ENCODE results near the gene NRG2. TPM values are rescaled to one million over a fixed set of nuclear protein-coding genes. Genes with fewer than 3 reads are reported as not detected.
A peak's percentile ranks its signal among the peaks of the same experiment; 100 is the strongest.

NRG2 gene
- total RNA-seq, 2 donors from 2014 or later, result 5.6 to 6.5 TPM

DNA sequence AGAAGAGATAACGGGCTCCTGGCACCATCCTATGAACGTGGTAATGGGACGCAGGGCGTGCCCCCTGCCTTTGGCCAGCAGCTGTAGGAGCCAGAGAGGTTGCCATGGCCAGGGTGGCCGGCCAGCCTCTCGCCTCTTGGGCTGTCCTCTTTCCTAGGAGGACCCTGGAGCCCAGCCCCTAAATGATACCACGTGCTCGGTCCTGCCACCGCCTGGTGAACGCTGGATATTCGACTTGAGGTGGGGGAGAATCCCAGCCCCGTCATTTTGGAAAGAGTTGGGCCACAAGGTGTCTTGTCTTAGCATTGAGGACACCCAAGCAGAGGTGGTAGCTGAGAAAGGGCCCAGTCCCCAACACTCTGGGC lies 391 bp upstream of the NRG2 start:
- WGBS, 2 donors, result 0 to 3% methylated on average over 6 to 12 of the region's 12 CpGs
- Histone ChIP-seq H3K9me3 (no peaks in the 10 kb centered on the region), H3K36me3 (replicated peaks in 1 of 2; ENCODE audit: insufficient read depth in 1 of 2, low read depth in 2 of 2) (no peaks in the 10 kb centered on the region), H3K27me3 (no peaks in the 10 kb centered on the region), H3K4me1 (peaks cover 37% of the 10 kb centered on the region), H3K4me3 (peak overlapping the region; percentile 53 to 74), H3K27ac (peak overlapping the region; percentile 80 to 91 (median 84))
- peak in 2 of 7 experiments; percentile 14 to 26 for TF ChIP-seq CTCF (IDR thresholded peaks at IDR 0.05)
- TF ChIP-seq POLR2A (IDR thresholded peaks at IDR 0.05), result no peak
- DNase-seq, result peak in 3 of 4 donors; percentile 20 to 55 (median 42)
- intact Hi-C loops (cut with DNase I), result no loop called here
- ATAC-seq, result peak; percentile 3

DNA sequence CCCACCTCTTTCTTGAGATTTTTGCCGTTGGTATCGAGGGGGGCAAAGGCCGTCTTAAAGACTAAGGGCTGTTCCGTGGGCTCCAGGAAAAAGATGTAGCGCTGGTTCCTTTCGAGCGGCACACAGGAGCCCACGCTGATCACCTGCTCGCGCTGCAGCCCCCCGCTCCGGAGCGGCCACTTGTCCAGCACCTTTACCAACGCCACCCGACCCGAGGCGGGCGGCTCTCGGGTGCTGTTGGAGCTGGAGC lies 781 bp downstream of the NRG2 start:
- ATAC-seq (no peak), DNase-seq (no peak)
- Histone ChIP-seq H3K27me3 (no peaks in the 10 kb centered on the region), H3K9me3 (no peaks in the 10 kb centered on the region), H3K36me3 (replicated peaks in 1 of 2; ENCODE audit: insufficient read depth in 1 of 2, low read depth in 2 of 2) (no peaks in the 10 kb centered on the region), H3K4me3 (peak overlapping the region; percentile 25 to 74), H3K4me1 (peaks cover 37% of the 10 kb centered on the region), H3K27ac (peak overlapping the region; percentile 80 to 91 (median 84))
- intact Hi-C loops (cut with DNase I), result no loop called here
- 0% methylated on average over 12 to 19 of the region's 19 CpGs for WGBS, 2 donors
- no peak for TF ChIP-seq POLR2A (IDR thresholded peaks at IDR 0.05)
- no peak for TF ChIP-seq CTCF (IDR thresholded peaks at IDR 0.05)

DNA sequence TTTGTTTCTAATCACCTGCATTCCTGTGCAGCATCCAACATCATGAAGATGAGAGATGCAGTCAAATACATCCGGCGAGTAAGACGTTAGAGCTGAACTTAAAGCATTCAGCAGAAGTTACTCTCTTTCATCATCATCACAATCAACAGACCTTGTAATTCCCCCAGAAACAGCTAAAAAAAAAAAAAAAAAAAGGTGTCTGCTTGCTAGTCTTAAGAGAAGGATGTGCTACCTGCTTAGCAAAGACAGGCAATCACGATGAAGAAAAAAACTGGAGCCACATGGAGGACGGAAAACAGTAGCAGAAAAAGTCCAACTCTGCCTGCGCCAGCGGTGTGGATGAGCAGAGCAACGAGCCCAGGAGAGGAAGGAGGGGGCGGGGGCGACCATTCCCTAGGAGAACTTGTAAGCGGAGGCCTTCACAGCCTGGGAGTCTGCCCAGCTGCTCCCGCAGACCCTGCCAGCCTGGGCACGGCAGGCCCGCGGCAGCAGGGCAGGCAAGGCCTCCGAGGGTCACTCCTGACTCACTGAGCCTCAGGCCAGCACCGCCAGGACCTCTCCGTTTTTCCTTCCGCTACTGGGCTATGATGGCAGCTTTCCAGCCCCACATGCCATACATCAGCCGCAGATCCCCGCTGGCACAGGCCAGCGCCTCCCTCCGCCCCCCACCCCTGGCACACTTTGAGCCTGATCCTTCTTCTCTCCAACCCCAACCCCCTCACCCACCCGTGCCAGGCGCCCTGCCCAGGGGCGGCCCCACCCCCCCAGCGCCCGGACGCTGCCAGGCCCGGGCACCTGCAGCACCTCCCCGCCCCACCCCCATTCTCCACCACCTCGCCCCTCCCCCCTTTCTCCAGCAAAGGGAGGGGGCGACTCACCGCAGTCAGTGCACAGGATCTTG lies 1.4 kb downstream of the NRG2 start:
- Histone ChIP-seq H3K4me1 (peaks cover 37% of the 10 kb centered on the region), H3K36me3 (replicated peaks in 1 of 2; ENCODE audit: insufficient read depth in 1 of 2, low read depth in 2 of 2) (no peaks in the 10 kb centered on the region), H3K27ac (peak overlapping the region; percentile 80 to 91 (median 84)), H3K4me3 (peak overlapping the region; percentile 25 to 74), H3K27me3 (no peaks in the 10 kb centered on the region), H3K9me3 (no peaks in the 10 kb centered on the region)
- ATAC-seq, result peak; percentile 85
- peak in 2 of 7 experiments; percentile 5 to 15 for TF ChIP-seq CTCF (IDR thresholded peaks at IDR 0.05)
- TF ChIP-seq POLR2A (IDR thresholded peaks at IDR 0.05), result peak; percentile 70 to 85 (median 84)
- DNase-seq, result peak; percentile 90 to 97 (median 96)
- intact Hi-C loops (cut with DNase I), result no loop called here
- 4 to 12% methylated on average over 18 to 32 of the region's 34 CpGs for WGBS, 2 donors

- Histone ChIP-seq H3K4me3 (no peak overlapping the region), H3K27ac (peak overlapping the region; percentile 79 to 91 (median 81)), H3K4me1 (peaks cover 37% of the 10 kb centered on the region), H3K36me3 (replicated peaks in 1 of 2; ENCODE audit: insufficient read depth in 1 of 2, low read depth in 2 of 2) (no peaks in the 10 kb centered on the region), H3K27me3 (no peaks in the 10 kb centered on the region), H3K9me3 (no peaks in the 10 kb centered on the region)
- ATAC-seq, result no peak
- 17 to 28% methylated on average over 4 of the region's 4 CpGs for WGBS, 2 donors
- DNase-seq, result peak in 1 of 4 donors; percentile 27
- no peak for TF ChIP-seq POLR2A (IDR thresholded peaks at IDR 0.05)
- TF ChIP-seq CTCF (IDR thresholded peaks at IDR 0.05), result no peak
- intact Hi-C loops (cut with DNase I), result no loop called here
Observed at GRCh38 chr5:140041099-140041491, 2.0 kb downstream of the NRG2 start.

DNA sequence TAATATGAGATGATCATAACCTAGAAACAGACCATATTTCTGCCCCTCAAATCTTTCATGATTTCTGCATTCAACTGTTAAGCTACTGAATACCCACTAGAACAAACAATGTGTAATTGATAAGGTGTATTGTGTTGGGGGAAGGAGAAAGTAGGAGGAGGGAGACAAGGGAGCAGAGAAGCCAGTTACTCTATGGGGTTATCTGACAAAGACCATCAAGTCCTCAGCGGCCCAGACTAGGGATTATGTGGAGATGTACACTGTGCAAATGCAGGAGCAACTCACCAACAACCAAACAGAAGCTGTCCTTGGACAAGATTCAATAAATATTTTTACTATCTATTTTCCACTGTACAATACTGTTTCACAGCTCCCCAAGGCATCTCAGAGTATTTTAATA lies 2.7 kb downstream of the NRG2 start:
- no peaks in the 10 kb centered on the region for H3K9me3 ChIP-seq
- no peak overlapping the region for H3K4me3 ChIP-seq
- H3K36me3 ChIP-seq (replicated peaks in 1 of 2; ENCODE audit: insufficient read depth in 1 of 2, low read depth in 2 of 2), result no peaks in the 10 kb centered on the region
- ATAC-seq (no peak), DNase-seq (no peak)
- H3K27me3 ChIP-seq, result no peaks in the 10 kb centered on the region
- peaks cover 37% of the 10 kb centered on the region for H3K4me1 ChIP-seq
- intact Hi-C loops (cut with DNase I), result no loop called here
- H3K27ac ChIP-seq, result peak overlapping the region; percentile 64 to 91 (median 74)
- 39 to 50% methylated on average over 1 of the region's 1 CpG for WGBS, 2 donors
- TF ChIP-seq POLR2A (IDR thresholded peaks at IDR 0.05) (no peak), CTCF (IDR thresholded peaks at IDR 0.05) (no peak)

All from body of pancreas (tissue), 4 donors.